GM12801 (cell line): ENCODE measurements around the gene DNPEP.

Experiments used
- TF ChIP-seq, protein P1 (sequence below): IDR thresholded peaks from one replicate; pipeline ENCODE4 v1.5.1; 2011; ENCODE audit warnings: control low read depth; ENCODE audit not compliant: insufficient read length; ENCODE audit errors: extremely low read depth

Gene DNPEP

DNA sequence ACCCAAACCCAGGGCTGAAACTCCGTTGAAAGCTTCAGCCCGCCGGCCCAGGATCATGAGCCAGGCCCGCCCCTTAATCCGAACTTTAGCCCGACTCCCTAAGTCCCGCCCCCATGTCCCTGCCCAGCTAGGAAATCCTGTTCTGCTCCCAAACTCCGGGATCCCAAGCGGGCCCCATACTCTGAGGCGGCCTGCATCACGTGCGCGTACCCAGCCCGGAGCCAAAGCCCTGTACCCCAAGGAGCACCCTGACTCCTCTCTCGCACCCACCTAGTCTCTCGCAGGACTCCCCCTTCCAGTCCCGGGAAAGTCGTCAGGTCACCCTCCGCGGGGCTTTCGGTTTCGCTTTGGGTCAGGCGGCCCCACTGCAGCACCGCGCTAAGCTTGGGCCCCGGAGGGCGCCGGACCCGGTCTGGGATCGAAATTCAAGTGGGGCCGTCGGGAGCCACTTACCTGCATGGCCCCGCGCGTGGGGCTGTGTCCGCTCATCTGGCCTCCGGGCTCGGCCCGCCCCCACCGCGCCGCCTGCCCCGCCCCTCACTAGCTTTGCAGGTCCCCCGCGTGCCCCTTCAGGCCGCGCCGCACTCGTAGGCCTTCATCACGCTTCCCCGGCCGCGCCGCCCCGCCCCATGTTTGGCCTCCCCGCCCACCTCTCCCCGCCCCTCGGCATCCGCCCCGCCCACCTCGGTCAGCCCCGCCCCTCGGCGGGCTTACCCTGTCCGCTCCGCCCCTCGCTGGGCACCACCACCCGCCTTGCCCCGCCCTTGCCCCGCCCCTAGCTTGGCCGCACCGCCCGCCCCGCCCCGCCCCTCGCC lies at the start of gene DNPEP:
Gene DNPEP, minus strand, starts transcription at position 607 of the 815 bp plus-strand sequence. Its CDS starts 118 bp downstream, at position 489.
- TF ChIP-seq, protein P1, sequence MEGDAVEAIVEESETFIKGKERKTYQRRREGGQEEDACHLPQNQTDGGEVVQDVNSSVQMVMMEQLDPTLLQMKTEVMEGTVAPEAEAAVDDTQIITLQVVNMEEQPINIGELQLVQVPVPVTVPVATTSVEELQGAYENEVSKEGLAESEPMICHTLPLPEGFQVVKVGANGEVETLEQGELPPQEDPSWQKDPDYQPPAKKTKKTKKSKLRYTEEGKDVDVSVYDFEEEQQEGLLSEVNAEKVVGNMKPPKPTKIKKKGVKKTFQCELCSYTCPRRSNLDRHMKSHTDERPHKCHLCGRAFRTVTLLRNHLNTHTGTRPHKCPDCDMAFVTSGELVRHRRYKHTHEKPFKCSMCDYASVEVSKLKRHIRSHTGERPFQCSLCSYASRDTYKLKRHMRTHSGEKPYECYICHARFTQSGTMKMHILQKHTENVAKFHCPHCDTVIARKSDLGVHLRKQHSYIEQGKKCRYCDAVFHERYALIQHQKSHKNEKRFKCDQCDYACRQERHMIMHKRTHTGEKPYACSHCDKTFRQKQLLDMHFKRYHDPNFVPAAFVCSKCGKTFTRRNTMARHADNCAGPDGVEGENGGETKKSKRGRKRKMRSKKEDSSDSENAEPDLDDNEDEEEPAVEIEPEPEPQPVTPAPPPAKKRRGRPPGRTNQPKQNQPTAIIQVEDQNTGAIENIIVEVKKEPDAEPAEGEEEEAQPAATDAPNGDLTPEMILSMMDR = no peak

DNA sequence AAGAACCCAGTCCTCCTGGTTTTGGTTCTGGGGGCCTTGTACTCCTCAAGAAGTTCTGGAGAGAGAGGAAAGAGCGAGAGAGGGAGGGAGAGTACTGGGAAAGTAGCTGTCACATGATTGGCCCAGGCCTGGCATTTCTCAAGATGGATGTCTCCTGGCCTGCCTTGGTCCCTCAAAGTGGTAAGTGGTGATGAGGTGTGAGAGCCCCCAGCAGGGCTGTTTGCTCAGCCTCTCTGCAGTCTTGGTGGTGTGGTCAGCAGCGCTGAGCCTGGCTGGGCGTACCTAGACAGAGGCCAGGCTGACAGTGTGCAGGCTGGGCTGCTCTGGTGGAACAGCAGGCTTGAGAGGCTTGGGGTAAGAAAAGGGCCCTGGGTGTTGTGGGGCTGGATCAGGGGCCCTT lies 49.4 kb upstream of the DNPEP start:
- TF ChIP-seq, protein P1 = no peak

DNA sequence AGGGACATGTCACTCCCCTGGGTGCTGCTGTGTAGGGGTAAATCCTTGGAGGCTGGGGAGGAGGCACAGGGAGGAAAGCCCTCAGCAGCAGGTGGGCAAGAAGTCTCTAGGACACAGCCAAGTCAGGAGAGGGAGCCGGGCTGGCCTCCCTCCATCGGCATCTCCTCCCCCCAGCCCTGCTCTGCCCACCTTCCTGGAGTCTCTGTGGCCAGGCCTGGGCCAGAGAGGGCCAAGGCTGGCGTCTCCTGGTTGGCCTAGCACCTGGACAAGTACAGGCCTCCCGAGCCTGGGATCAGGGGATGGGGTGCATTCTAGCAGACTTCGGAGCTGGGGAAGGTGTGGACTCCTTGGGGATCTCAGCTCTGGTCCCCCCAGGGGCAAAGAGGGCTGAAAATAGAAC lies 48.8 kb upstream of the DNPEP start:
- TF ChIP-seq, protein P1 = no peak

DNA sequence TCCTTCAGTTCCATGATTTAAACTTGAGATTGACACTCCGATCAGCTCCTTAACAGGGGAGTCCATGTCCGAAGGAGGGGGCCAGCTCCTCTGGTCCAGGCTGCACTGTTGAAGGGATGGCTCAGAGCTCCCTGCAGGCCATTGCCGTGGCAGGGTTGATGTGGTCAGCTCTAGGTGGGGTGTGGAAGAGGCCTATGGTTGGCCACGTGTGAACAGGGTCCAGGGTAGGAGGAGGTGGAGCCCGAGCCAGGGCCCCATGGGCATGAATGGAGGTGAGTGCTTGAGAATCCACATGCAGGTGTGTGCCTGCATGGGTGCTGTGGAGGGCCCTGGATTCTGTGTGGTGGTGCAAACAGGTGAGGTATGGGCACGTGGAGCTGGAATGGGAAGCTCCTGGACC lies 48.0 kb upstream of the DNPEP start:
- TF ChIP-seq, protein P1 = no peak

DNA sequence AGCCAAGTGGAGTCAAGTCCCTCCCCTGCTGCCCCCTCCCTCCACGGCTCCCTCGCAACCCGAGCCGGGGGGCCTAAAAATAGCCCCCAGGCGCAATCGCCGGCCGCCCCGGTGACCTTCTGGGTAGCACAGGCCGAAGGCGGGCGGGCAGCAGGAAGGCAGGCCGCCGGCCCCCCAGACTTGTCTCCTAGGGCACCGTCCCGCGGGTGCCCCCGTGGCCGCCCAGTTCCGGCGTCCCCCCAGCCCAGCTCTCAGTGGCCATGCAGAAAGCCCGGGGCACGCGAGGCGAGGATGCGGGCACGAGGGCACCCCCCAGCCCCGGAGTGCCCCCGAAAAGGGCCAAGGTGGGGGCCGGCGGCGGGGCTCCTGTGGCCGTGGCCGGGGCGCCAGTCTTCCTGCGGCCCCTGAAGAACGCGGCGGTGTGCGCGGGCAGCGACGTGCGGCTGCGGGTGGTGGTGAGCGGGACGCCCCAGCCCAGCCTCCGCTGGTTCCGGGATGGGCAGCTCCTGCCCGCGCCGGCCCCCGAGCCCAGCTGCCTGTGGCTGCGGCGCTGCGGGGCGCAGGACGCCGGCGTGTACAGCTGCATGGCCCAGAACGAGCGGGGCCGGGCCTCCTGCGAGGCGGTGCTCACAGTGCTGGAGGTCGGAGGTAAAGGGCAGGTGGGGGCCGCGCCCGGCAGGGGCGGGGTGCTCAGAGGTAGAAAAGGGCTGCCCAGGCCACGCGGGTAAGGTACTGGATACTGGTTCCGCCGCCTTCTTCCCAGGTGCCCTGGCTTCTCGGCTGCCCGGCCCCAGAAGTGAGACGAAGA lies 47.2 kb upstream of the DNPEP start, which contains the start of gene SPEG:
Gene SPEG, plus strand, starts transcription at position 126 of the 808 bp plus-strand sequence. Its CDS starts 135 bp downstream, at position 261.
- TF ChIP-seq, protein P1 = no peak

DNA sequence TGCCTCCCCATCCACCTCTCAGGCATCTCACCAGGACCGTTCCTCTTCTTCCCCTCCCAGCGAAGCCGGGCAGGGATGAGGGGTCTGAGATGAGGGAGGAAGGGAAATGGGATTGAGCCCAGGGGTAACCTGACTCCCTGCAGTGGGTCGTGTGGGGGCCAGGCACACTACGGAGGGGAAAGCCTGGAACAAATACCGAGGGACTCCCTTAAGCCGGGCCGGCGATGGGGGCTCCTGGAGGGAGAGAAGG lies 46.7 kb upstream of the DNPEP start:
- TF ChIP-seq, protein P1 = no peak

DNA sequence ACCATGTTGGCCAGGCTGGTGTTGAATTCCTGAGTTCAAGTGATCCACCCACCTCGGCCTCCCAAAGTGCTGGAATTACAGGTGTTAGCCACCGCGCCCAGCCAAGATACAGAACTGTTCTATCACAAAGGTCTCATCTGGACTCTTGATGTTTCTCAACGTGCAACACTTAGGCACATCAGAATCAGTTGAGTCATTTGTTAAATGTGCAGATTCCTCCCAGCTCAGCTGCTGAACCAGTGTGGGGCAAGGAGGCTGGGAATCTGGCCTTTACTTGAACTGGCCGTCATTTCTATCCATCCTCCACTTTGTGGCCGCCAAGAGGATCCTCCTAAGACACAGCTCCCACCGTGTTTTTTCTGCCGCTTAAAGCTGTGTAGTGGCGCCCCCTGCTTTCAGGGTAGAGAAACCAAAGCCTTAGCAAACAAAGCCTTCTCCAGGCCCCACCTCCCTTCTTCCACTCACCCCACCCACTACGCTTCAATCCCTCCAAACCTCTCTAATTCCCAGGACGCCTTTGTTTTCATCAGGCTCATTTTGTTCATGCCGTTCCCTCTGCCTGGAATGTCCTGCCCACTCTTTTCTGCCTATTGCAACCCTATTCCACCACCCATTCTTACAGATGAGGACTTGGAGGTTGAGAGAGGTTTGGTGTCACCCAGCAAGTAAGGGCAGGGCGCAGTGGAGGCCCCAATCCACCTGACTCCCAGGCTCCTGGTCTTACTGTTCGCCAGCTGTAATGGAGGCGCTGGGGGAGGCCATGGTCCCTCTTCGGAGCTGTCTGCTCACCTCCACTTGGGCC lies 46.2 kb upstream of the DNPEP start:
- TF ChIP-seq, protein P1 = no peak
